Measurements from ENCODE around the gene GOLGA6C. TPM values are rescaled to one million over a fixed set of nuclear protein-coding genes. Genes with fewer than 3 reads are reported as not detected.
"Not testable (repeated sequence)": the region's sequence is repeated elsewhere in the genome, so short reads cannot be mapped to it uniquely, and the experiment has no call there.

Gene GOLGA6C
- total and polyA plus RNA-seq, 9 of the 15 experiments (the other 6 are each of a cell fraction or from before 2014, with no cell fraction given): not detected

DNA sequence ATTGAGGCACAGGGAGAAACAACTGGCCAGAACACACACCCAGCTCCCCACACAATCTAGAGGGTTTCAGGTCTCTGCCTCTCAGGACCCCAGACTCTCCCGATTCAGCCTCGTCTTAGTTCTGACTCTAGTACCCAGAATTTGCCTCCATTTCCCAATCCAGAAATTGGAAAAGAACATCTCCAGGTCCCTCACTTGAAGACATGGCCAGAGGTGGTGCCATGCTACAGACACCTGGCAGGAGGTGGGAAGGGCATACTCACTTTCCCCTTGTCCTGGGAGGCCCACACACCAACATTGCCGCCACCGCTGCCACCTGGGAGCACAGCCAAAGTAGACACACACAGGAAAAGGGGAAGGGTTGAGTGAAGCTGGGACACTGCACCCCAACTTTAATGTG is 44.6 kb downstream of the GOLGA6C start:
- H3K36me3 ChIP-seq (ENCODE audit: control insufficient read depth, insufficient read depth, low read length); CTCF ChIA-PET (ENCODE audit: low intra/inter-chr PET ratio); H3K9me3 ChIP-seq (replicated peaks; ENCODE audit: control insufficient read depth, insufficient read depth, low read depth, low read length); intact Hi-C loops (cut with micrococcal nuclease); H3K9me1 ChIP-seq (ENCODE audit: control insufficient read depth, insufficient read depth, low read length); H3K27ac ChIP-seq (ENCODE audit: extremely low read depth, low read depth, low read length); H2AFZ ChIP-seq (ENCODE audit: low read depth, low read length); H3K4me3 ChIP-seq; DNase-seq (ENCODE audit: extremely low read depth in 1 of 4, low spot score in 3 of 4); H3K4me1 ChIP-seq (replicated peaks in 1 of 2; ENCODE audit: control insufficient read depth in 2 of 2, insufficient read depth in 2 of 2, low read length in 2 of 2); H4K20me1 ChIP-seq (replicated peaks; ENCODE audit: control insufficient read depth, insufficient read depth, low read length); BruUV-seq (replicated peaks); POLR2A ChIA-PET; H3K4me2 ChIP-seq (ENCODE audit: insufficient read depth, low read length); FAIRE-seq; H3K9ac ChIP-seq (ENCODE audit: insufficient read depth in 1 of 2, low read depth in 2 of 2, low read length in 2 of 2); H3K79me2 ChIP-seq (ENCODE audit: control insufficient read depth, insufficient read depth, low read length); ATAC-seq: not testable (repeated sequence)
- in situ Hi-C loops (cut with MboI): loop anchor here (10.0 kb wide), 1 partner anchor 1238 kb away; no protein-coding TSS in a partner anchor
- H3K27me3 ChIP-seq (ENCODE audit: control insufficient read depth in 2 of 2, insufficient read depth in 2 of 2, low read length in 2 of 2): peaks cover 10 to 29% of the 10 kb centered on the region in 2 experiments; a peak in 4 of 5 replicates
- 13% methylated on average over 4 of the region's 4 CpGs for WGBS (ENCODE audit: insufficient coverage, low coverage, missing lambda C conversion rate)

DNA sequence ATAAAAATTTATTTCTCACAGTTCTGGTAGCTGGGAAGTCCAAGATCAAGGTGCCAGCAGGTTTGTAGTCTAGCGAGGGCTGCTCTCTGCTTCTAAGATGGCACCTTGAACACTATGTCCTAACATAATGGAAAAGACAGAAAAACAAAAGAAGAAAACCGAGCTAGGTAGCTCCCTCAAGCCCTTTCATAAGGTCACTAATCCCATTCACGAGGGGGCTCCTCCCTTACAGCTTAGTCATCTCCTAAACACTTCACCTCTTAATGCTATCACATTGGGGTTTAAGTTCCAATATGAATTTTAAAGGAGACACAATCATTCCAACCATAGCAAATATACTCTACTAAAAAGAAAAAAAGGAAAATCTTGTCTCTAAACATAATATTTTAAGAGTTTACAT is 48.1 kb downstream of the GOLGA6C start:
- TF ChIP-seq HNRNPL (IDR thresholded peaks at IDR 0.05; ENCODE audit: low read depth, low read length) (no peak), PTBP1 (IDR thresholded peaks at IDR 0.05; ENCODE audit: low read depth, low read length) (no peak), BRD9 (IDR thresholded peaks at IDR 0.05; ENCODE audit: low read depth, partially characterized antibody) (no peak), NR2C2 (CRISPR knock-in tag; IDR thresholded peaks at IDR 0.05) (no peak), NR2C2 (tag; IDR thresholded peaks at IDR 0.05) (no peak), TAF9B (IDR thresholded peaks at IDR 0.05; ENCODE audit: partially characterized antibody) (no peak)
- TF ChIP-seq, protein P1, sequence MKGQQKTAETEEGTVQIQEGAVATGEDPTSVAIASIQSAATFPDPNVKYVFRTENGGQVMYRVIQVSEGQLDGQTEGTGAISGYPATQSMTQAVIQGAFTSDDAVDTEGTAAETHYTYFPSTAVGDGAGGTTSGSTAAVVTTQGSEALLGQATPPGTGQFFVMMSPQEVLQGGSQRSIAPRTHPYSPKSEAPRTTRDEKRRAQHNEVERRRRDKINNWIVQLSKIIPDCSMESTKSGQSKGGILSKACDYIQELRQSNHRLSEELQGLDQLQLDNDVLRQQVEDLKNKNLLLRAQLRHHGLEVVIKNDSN (CRISPR knock-in tag; IDR thresholded peaks at IDR 0.05): no peak
- TF ChIP-seq, protein P2, sequence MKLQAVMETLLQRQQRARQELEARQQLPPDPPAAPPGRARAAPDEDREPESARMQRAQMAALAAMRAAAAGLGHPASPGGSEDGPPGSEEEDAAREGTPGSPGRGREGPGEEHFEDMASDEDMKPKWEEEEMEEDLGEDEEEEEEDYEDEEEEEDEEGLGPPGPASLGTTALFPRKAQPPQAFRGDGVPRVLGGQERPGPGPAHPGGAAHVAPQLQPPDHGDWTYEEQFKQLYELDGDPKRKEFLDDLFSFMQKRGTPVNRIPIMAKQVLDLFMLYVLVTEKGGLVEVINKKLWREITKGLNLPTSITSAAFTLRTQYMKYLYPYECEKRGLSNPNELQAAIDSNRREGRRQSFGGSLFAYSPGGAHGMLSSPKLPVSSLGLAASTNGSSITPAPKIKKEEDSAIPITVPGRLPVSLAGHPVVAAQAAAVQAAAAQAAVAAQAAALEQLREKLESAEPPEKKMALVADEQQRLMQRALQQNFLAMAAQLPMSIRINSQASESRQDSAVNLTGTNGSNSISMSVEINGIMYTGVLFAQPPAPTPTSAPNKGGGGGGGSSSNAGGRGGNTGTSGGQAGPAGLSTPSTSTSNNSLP (IDR thresholded peaks at IDR 0.05; ENCODE audit: borderline replicate concordance, low read depth, low read length): no peak
- TF ChIP-seq, protein P3, sequence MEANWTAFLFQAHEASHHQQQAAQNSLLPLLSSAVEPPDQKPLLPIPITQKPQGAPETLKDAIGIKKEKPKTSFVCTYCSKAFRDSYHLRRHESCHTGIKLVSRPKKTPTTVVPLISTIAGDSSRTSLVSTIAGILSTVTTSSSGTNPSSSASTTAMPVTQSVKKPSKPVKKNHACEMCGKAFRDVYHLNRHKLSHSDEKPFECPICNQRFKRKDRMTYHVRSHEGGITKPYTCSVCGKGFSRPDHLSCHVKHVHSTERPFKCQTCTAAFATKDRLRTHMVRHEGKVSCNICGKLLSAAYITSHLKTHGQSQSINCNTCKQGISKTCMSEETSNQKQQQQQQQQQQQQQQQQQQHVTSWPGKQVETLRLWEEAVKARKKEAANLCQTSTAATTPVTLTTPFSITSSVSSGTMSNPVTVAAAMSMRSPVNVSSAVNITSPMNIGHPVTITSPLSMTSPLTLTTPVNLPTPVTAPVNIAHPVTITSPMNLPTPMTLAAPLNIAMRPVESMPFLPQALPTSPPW (CRISPR knock-in tag; IDR thresholded peaks at IDR 0.05): no peak
- Histone ChIP-seq H3K4me1 (replicated peaks in 1 of 2; ENCODE audit: control insufficient read depth in 2 of 2, insufficient read depth in 2 of 2, low read length in 2 of 2) (peaks cover 0 to 4% of the 10 kb centered on the region in 2 experiments; a peak in 2 of 5 replicates), H3K36me3 (ENCODE audit: control insufficient read depth, insufficient read depth, low read length) (no peaks in the 10 kb centered on the region), H2AFZ (ENCODE audit: low read depth, low read length) (no peak overlapping the region), H3K9me1 (ENCODE audit: control insufficient read depth, insufficient read depth, low read length) (no peaks in the 10 kb centered on the region), H3K4me2 (ENCODE audit: insufficient read depth, low read length) (no peak overlapping the region), H4K20me1 (replicated peaks; ENCODE audit: control insufficient read depth, insufficient read depth, low read length) (no peaks in the 10 kb centered on the region), H3K27ac (ENCODE audit: extremely low read depth, low read depth, low read length) (no peak overlapping the region), H3K9ac (ENCODE audit: insufficient read depth in 1 of 2, low read depth in 2 of 2, low read length in 2 of 2) (no peak overlapping the region), H3K27me3 (ENCODE audit: control insufficient read depth in 2 of 2, insufficient read depth in 2 of 2, low read length in 2 of 2) (peaks cover 12 to 29% of the 10 kb centered on the region in 2 experiments), H3K4me3 (no peak overlapping the region), H3K79me2 (ENCODE audit: control insufficient read depth, insufficient read depth, low read length) (no peaks in the 10 kb centered on the region), H3K9me3 (replicated peaks; ENCODE audit: control insufficient read depth, insufficient read depth, low read depth, low read length) (no peaks in the 10 kb centered on the region)
- CTCF ChIA-PET (ENCODE audit: low intra/inter-chr PET ratio): no interaction called here
- POLR2A ChIA-PET: interaction anchor here (0.6 kb wide), 1 partner anchor 686 kb away, joined by 3 read pairs; no protein-coding TSS in a partner anchor
- DNase-seq (ENCODE audit: extremely low read depth in 1 of 4, low spot score in 3 of 4) (no peak), FAIRE-seq (no peak), ATAC-seq (no peak)
- in situ Hi-C loops (cut with MboI): loop anchor here (5.0 to 10.0 kb wide), 3 partner anchors 84 to 1241 kb away; no protein-coding TSS in a partner anchor
- WGBS (ENCODE audit: insufficient coverage, low coverage, missing lambda C conversion rate): 0% methylated on average over 3 of the region's 3 CpGs
- BruUV-seq (replicated peaks): no TSS peak
- intact Hi-C loops (cut with micrococcal nuclease): no loop called here
